Karpas-422 (cell line): ENCODE measurements around the gene HMGN3. TPM values are rescaled to one million over a fixed set of nuclear protein-coding genes. Genes with fewer than 3 reads are reported as not detected.

Experiments used
- DNase-seq: peaks from one replicate; pipeline ENCODE4 v3.0.0-alpha.2; 2015
- H2AFZ ChIP-seq: fragments of 200-600 bp; sonication (generic); 2 replicates; pipeline ENCODE4 v1.6.1; 2014; ENCODE audit warnings: antibody characterized with exemption, low read length, mixed read lengths
- H3K27ac ChIP-seq: fragments of 200-600 bp; sonication (generic); 2 replicates; pipeline ENCODE4 v1.5.1; 2014; ENCODE audit warnings: mild to moderate bottlenecking, low read length, moderate library complexity
- H3K27me3 ChIP-seq: fragments of 200-600 bp; sonication (generic); 2 replicates; pipeline ENCODE4 v1.6.1; 2014; ENCODE audit warnings: low read length, mixed read lengths
- H3K36me3 ChIP-seq: fragments of 200-600 bp; sonication (generic); 2 replicates; pipeline ENCODE4 v1.6.1; 2014; ENCODE audit warnings: low read length, mixed read lengths; ENCODE audit not compliant: insufficient read depth
- H3K4me1 ChIP-seq: fragments of 200-600 bp; sonication (generic); 2 replicates; pipeline ENCODE4 v1.6.1; 2014; ENCODE audit warnings: mild to moderate bottlenecking, low read length, mixed read lengths
- H3K4me2 ChIP-seq: fragments of 200-600 bp; sonication (generic); 2 replicates; pipeline ENCODE4 v1.6.1; 2014; ENCODE audit warnings: low read length, low read depth, mild to moderate bottlenecking; ENCODE audit not compliant: poor library complexity, severe bottlenecking
- H3K4me3 ChIP-seq: fragments of 200-600 bp; sonication (generic); 2 replicates; pipeline ENCODE4 v1.5.1; 2014; ENCODE audit warnings: mild to moderate bottlenecking, antibody characterized with exemption, low read length, mixed read lengths
- H3K79me2 ChIP-seq: fragments of 200-600 bp; sonication (generic); 2 replicates; pipeline ENCODE4 v1.6.1; 2014; ENCODE audit warnings: mild to moderate bottlenecking, low read length, mixed read lengths
- H3K9ac ChIP-seq: fragments of 200-600 bp; sonication (generic); 2 replicates; pipeline ENCODE4 v1.6.0; 2014; ENCODE audit warnings: low read length
- H3K9me2 ChIP-seq: fragments of 200-600 bp; sonication (generic), shearing (Covaris generic); replicated peaks from 2 replicates; pipeline ENCODE4 v1.6.0; 2014; ENCODE audit warnings: mild to moderate bottlenecking, low read length, moderate library complexity; ENCODE audit not compliant: insufficient read depth
- H3K9me3 ChIP-seq: fragments of 300-700, 200-600 bp; sonication (generic); 2 replicates; pipeline ENCODE4 v1.6.1; 2014; ENCODE audit warnings: low read length, mixed read lengths
- H4K20me1 ChIP-seq: fragments of 200-600 bp; sonication (generic); 2 replicates; pipeline ENCODE4 v1.6.1; 2014; ENCODE audit warnings: mild to moderate bottlenecking, antibody characterized with exemption, low read length, low read depth; ENCODE audit not compliant: insufficient read depth
- total RNA-seq: library from RNA; depleted of rRNA; stranded (reverse); fragments of >200 nt; shearing (Covaris generic); gene quantifications from 2 replicates; pipeline ENCODE4 v1.2.3, GENCODE V29; 2014; ENCODE audit warnings: low replicate concordance

The HMGN3 gene
- total RNA-seq, 1 experiment from 2014 or later: 125 TPM

DNA sequence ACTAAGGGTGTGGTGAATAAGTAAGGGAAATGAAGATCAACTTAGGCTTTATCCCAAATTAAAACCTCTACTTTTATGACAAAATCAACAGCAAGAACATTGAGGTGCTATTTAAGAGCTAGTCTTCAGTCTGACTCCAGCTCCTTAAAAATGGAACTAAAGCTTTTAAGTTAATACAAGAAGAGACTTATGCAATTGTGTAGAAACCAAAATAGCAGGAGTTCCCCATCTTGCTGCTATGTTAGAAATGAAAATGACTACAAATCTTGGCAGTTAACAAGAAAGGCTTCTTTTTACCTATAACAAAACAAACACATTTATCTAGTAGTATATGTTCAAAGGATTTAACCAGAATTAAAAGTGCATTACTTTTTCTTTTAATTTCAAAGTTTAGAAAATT, 25.7 kb downstream of the HMGN3 start:
- H4K20me1 ChIP-seq: no peaks in the 10 kb centered on the region
- H3K27me3 ChIP-seq: no peaks in the 10 kb centered on the region
- no peak overlapping the region for H3K27ac ChIP-seq
- H2AFZ ChIP-seq: no peak overlapping the region
- H3K4me2 ChIP-seq: no peak overlapping the region
- no peak overlapping the region for H3K4me3 ChIP-seq
- no peak for DNase-seq
- no peaks in the 10 kb centered on the region for H3K36me3 ChIP-seq
- no peak overlapping the region for H3K9ac ChIP-seq
- peaks cover 47% of the 10 kb centered on the region for H3K79me2 ChIP-seq
- H3K9me3 ChIP-seq: no peaks in the 10 kb centered on the region
- H3K9me2 ChIP-seq: no peaks in the 10 kb centered on the region
- H3K4me1 ChIP-seq: no peaks in the 10 kb centered on the region

DNA sequence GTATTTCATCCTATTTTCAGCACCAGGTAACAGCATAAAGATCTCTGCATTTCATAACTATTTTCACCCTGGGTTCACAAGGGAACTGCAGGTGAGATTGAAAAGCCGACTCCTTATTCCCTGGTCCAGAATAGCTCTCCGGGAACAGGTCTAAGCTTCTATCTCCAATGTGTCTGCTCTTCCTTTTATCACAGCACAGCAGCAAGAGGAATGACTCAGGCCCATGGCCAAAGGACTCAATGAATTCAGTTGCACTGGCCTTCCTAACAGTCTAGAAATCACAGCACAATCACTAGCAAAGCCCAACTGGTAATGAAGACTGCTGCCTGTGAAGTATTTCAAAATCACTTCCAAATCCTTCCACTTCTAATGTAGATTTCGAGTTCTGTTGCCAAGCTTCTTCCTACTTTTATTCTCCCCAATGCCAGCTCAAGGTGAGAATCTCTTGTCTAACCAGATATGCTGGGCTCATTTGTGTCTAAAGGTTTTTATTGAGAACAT, 30.7 kb downstream of the HMGN3 start:
- no peaks in the 10 kb centered on the region for H3K4me1 ChIP-seq
- H3K36me3 ChIP-seq: peaks cover 12% of the 10 kb centered on the region; the same call in 1 of the 2 replicates
- no peaks in the 10 kb centered on the region for H3K9me2 ChIP-seq
- no peak overlapping the region for H3K4me3 ChIP-seq
- H3K27me3 ChIP-seq: no peaks in the 10 kb centered on the region
- H3K79me2 ChIP-seq: 0 out of 2 replicates have a peak, but pooled peaks cover 3% of the 10 kb centered on the region
- no peak for DNase-seq
- H3K4me2 ChIP-seq: no peak overlapping the region
- H3K27ac ChIP-seq: no peak overlapping the region
- no peaks in the 10 kb centered on the region for H3K9me3 ChIP-seq
- H2AFZ ChIP-seq: no peak overlapping the region
- no peak overlapping the region for H3K9ac ChIP-seq
- H4K20me1 ChIP-seq: no peaks in the 10 kb centered on the region

DNA sequence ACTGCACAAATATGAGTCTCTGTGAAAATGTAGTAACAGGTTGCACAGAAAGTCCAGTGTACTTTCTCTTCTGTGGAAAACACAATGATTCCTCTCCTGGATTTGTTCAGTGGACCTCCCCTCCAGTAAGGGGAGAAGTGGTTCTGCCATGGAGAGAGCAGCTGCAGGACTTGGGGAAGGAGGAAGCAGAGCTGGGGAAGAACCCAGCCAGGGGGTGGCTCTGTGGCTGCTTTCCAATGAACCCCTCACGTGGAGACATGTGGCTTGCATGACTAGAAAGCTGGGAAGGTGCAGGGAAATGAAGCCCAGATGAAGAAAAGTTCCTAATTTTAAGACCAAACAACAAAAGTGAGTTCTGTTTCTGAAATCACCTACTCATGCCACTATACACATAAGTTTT, 31.9 kb downstream of the HMGN3 start:
- Histone ChIP-seq H2AFZ (no peak overlapping the region), H3K27ac (no peak overlapping the region), H3K4me2 (no peak overlapping the region), H3K27me3 (no peaks in the 10 kb centered on the region), H3K4me1 (no peaks in the 10 kb centered on the region), H3K36me3 (peaks cover 12% of the 10 kb centered on the region; the same call in 1 of the 2 replicates), H4K20me1 (no peaks in the 10 kb centered on the region), H3K79me2 (no peaks in the 10 kb centered on the region), H3K9me2 (no peaks in the 10 kb centered on the region), H3K9me3 (no peaks in the 10 kb centered on the region), H3K9ac (no peak overlapping the region), H3K4me3 (no peak overlapping the region)
- DNase-seq: no peak

DNA sequence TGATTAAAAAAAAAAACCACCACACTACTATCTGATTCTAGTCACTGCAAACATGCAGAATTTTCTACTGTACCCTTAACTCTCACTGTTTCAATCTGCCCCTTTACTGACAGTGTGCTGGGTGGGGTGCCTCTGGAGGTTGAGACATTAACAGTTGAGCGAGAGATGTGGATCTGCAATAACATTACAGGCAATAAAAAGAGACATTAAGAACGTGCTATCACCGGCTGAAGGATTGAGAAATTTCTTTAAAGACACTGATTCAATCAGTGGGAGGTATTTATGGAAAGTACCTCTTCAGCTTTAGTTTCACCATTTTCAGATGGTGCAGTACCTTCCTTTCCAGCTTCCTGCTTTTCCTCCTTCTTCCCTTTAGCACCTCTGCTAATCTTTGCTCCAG, 32.5 kb downstream of the HMGN3 start:
- H4K20me1 ChIP-seq: no peaks in the 10 kb centered on the region
- H3K36me3 ChIP-seq: peaks cover 12% of the 10 kb centered on the region; the same call in 1 of the 2 replicates
- H3K9me2 ChIP-seq: no peaks in the 10 kb centered on the region
- no peak overlapping the region for H2AFZ ChIP-seq
- no peak for DNase-seq
- no peaks in the 10 kb centered on the region for H3K4me1 ChIP-seq
- no peak overlapping the region for H3K27ac ChIP-seq
- no peaks in the 10 kb centered on the region for H3K9me3 ChIP-seq
- no peaks in the 10 kb centered on the region for H3K79me2 ChIP-seq
- no peak overlapping the region for H3K9ac ChIP-seq
- no peak overlapping the region for H3K4me3 ChIP-seq
- no peaks in the 10 kb centered on the region for H3K27me3 ChIP-seq
- no peak overlapping the region for H3K4me2 ChIP-seq

DNA sequence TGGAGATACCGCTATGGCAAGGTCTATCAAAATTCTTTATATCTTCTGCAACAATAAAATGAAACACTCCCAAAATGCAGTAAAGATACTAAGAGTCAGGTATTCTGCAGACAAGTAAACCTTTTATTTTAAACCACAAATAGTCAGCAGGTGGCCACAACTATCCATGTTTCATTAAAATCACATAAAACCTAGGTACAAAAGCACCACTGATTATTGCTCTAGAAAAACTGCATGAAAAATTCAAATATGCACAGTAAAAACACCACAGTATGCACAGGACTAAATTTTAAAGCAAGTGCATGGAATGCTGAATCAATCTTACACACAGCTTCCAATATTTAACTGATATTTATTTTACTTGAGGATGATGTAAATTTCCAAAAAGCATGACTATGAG, 33.3 kb downstream of the HMGN3 start:
- Histone ChIP-seq H3K27ac (no peak overlapping the region), H3K4me3 (no peak overlapping the region), H3K9ac (no peak overlapping the region), H3K4me2 (no peak overlapping the region), H3K4me1 (no peaks in the 10 kb centered on the region), H4K20me1 (no peaks in the 10 kb centered on the region), H3K9me3 (no peaks in the 10 kb centered on the region), H3K79me2 (no peaks in the 10 kb centered on the region), H2AFZ (no peak overlapping the region), H3K36me3 (peaks cover 12% of the 10 kb centered on the region; the same call in 1 of the 2 replicates), H3K9me2 (no peaks in the 10 kb centered on the region), H3K27me3 (no peaks in the 10 kb centered on the region)
- no peak for DNase-seq

DNA sequence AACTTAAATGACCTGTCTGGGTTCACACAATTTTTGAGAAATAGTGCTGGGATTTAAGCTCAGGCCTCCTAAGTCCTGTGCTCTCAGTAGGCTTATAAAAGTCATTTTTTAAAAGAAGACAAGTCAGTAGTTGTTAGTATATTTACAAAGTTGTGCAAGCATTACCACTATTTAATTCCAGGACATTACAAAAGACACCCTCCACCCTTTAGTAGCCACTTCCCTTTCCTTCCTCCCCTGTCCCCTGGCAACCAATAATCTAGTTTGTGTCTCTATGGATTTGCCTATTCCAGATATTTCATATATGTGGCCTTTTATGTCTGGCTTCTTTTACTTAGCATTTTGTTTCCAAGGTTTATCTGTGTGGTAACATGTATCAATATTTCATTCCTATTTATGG, 37.6 kb downstream of the HMGN3 start:
- H3K27me3 ChIP-seq: no peaks in the 10 kb centered on the region
- DNase-seq: no peak
- no peak overlapping the region for H3K4me2 ChIP-seq
- no peaks in the 10 kb centered on the region for H3K9me3 ChIP-seq
- no peak overlapping the region for H3K27ac ChIP-seq
- no peaks in the 10 kb centered on the region for H4K20me1 ChIP-seq
- H3K4me3 ChIP-seq: no peak overlapping the region
- H3K9ac ChIP-seq: no peak overlapping the region
- no peaks in the 10 kb centered on the region for H3K4me1 ChIP-seq
- H3K36me3 ChIP-seq: peaks cover 11% of the 10 kb centered on the region; the same call in 1 of the 2 replicates
- no peak overlapping the region for H2AFZ ChIP-seq
- no peaks in the 10 kb centered on the region for H3K9me2 ChIP-seq
- no peaks in the 10 kb centered on the region for H3K79me2 ChIP-seq

DNA sequence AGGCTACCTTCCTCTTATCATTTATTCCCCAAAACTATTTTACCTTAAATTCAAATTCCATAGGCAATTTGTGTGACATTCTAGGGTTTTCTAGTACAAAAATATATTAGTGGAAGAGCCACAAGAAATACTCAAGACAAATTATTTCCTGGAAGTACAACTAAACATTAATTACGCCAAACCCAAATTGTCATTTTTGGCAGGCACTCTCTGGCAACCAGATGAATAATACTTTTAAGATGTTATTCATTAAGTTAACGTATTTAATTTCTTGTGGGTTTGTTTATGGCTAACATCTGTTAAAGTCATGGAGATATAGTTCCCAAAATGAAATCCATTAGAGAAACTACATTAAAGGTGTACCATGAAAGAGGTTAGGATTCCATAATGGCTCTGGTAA, 40.5 kb downstream of the HMGN3 start:
- Histone ChIP-seq H3K27me3 (no peaks in the 10 kb centered on the region), H3K79me2 (no peaks in the 10 kb centered on the region), H3K4me1 (no peaks in the 10 kb centered on the region), H3K9me3 (no peaks in the 10 kb centered on the region), H3K9ac (no peak overlapping the region), H3K36me3 (no peaks in the 10 kb centered on the region; the same call in 1 of the 2 replicates), H3K9me2 (no peaks in the 10 kb centered on the region), H3K4me3 (no peak overlapping the region), H3K27ac (no peak overlapping the region), H4K20me1 (no peaks in the 10 kb centered on the region), H2AFZ (no peak overlapping the region), H3K4me2 (no peak overlapping the region)
- no peak for DNase-seq

DNA sequence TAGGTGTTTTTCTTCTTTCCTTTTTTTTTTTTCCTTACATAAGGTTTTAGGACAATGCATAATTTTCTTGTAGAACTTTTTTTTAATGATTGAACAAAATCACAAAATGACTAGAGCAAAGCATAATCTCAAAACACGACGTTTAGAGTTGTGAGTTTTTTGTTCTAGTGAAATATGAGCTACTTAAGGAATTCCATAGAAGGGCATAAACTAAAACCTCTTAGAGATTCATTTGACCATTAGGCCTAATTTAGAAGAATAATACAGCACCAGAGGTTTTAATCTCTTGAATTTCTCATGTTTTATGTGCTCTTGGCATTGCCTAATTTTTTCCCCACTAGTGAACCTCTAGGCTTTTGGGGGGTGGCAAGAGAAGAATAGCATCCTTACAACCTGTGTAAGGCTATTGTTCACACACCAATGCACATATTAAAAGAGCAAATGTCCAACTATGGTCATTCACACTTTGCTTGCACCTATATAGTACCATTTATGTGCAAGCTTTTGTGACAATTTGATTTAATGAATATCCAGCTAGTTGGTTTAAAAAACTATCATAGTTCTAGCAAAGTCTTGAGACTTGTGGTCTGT, 44.6 kb downstream of the HMGN3 start:
- Histone ChIP-seq H2AFZ (no peak overlapping the region), H3K4me1 (no peaks in the 10 kb centered on the region), H3K27ac (no peak overlapping the region), H3K79me2 (no peaks in the 10 kb centered on the region), H3K9me2 (no peaks in the 10 kb centered on the region), H3K4me3 (no peak overlapping the region), H4K20me1 (no peaks in the 10 kb centered on the region), H3K27me3 (no peaks in the 10 kb centered on the region), H3K36me3 (no peaks in the 10 kb centered on the region), H3K9me3 (no peaks in the 10 kb centered on the region), H3K4me2 (no peak overlapping the region), H3K9ac (no peak overlapping the region)
- DNase-seq: no peak
